HEK293 (cell line): Measurements from ENCODE around the gene UBE2V1.

ENCODE experiments used
- REST ChIP-seq: fragments of 450-650 bp; formaldehyde crosslinking; IDR thresholded peaks from 2 replicates; pipeline ENCODE4 v1.5.1; 2016; ENCODE audit warnings: missing biosample characterization, missing genetic modification characterization
- ZNF426 ChIP-seq: fragments of 450-650 bp; formaldehyde crosslinking; IDR thresholded peaks from 2 replicates; pipeline ENCODE4 v1.5.1; 2017; ENCODE audit warnings: missing biosample characterization, missing genetic modification characterization, mild to moderate bottlenecking, inconsistent platforms, moderate library complexity

- TF ChIP-seq ZNF426 (tag by site-specific recombination) (no peak), REST (tag by site-specific recombination) (no peak)
Measured at GRCh38 chr20:50053362-50054230, 59.4 kb downstream of the UBE2V1 start.
